Loucy (cell line): Measurements from ENCODE around the gene ATP13A3.

Experiments used
- EZH2phosphoT487 ChIP-seq: fragments of 200-600 bp; IDR thresholded peaks from 2 replicates; pipeline ENCODE4 v1.6.1; 2018; ENCODE audit warnings: antibody characterized with exemption, mild to moderate bottlenecking, moderate library complexity, borderline replicate concordance
- TF ChIP-seq, protein P1 (sequence below): fragments of 200-600 bp; sonication (generic); conservative IDR thresholded peaks from 2 replicates; pipeline ENCODE4 v1.5.1; 2014; ENCODE audit warnings: mild to moderate bottlenecking, antibody characterized with exemption, low read length

DNA sequence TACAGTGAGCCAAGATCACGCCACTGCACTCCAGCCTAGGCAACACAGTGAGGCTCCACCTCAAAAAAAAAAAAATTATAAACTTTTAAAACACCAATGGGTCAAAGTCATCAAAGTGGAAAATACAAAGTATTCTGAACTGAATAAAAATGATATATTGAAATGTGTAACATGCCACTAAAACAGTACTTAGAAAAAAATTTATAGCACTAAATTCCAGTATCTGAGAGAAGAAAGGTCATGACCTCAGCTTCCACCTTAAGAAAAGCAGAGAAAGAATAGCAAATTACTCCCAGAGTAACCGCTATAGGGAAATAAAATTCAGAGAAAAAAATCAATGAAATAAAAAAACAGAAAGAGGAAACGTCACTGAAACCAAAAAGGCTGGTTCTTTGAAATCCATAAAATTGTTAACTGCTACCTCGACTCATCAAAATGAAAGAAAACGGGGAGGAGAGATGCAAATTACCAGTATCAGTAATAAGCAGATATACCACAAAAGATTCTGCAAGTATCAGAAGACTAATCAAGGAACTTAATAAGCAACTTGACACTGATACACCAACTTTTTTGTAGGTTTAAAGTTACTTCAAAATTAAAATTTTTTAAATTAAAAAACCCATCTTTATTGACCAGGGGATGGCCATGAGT, 20.8 kb downstream of the ATP13A3 start:
- TF ChIP-seq EZH2phosphoT487, result no peak
- TF ChIP-seq, protein P1, sequence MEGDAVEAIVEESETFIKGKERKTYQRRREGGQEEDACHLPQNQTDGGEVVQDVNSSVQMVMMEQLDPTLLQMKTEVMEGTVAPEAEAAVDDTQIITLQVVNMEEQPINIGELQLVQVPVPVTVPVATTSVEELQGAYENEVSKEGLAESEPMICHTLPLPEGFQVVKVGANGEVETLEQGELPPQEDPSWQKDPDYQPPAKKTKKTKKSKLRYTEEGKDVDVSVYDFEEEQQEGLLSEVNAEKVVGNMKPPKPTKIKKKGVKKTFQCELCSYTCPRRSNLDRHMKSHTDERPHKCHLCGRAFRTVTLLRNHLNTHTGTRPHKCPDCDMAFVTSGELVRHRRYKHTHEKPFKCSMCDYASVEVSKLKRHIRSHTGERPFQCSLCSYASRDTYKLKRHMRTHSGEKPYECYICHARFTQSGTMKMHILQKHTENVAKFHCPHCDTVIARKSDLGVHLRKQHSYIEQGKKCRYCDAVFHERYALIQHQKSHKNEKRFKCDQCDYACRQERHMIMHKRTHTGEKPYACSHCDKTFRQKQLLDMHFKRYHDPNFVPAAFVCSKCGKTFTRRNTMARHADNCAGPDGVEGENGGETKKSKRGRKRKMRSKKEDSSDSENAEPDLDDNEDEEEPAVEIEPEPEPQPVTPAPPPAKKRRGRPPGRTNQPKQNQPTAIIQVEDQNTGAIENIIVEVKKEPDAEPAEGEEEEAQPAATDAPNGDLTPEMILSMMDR, result no peak
